ENCODE results near the gene RAF1.
"Not testable (repeated sequence)": the region's sequence is repeated elsewhere in the genome, so short reads cannot be mapped to it uniquely, and the experiment has no call there.

Gene RAF1

DNA sequence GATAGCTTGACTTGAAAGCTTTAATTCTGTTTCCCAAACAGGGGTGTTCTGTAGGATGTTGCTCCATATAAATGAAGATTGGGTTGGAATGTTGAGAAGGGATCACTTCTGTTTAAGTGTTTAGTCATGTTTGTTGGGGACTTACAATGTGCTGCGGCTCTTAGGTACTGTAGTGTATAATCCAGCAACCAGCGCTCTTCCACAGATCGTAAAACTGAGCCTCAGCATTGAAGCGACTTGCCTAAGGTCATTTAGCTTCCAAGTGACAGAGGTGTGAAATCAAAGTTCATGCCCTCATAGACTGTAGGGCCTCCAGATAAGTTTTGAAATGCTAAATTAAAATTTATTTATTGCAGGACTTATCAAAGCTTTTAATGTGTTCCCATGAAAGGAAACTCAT, 105.2 kb downstream of the RAF1 start:
- DNase-seq (ENCODE audit: low read depth) = no peak

DNA sequence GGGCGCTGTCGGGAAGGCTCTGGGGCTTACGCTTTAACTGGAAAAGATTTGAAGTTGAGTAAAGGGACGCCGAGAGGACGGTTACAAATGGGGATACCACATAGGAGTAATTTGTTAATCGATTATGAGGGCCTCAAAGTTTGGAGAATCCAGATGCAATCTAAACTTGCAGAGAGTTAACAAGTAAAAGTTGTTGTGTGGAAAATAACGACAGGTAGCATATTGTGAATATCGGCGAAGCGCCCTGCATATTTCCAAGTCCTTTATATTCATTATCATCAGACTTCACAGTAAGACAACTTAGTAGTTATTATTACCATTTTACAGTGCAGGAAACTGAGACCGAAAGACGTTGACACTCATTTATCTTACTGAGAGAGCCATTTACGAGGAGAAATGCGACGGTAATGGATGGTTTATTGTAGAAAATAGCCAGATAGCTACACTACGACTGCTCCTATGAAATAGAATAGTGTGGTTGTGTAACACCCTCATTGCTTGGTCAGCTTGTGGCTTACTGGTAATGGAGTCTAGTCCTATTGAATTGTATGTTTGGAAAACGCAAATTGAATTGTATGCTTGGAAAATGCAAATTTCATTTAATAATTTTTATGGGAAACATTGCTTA, 106.3 kb downstream of the RAF1 start:
- DNase-seq (ENCODE audit: low read depth) = no peak

GRCh38 chr3:12556690-12557472, 107.0 kb downstream of the RAF1 start, which contains the start of gene MKRN2:
Gene MKRN2, plus strand, starts transcription at chr3:12557087. Its CDS starts 64 bp downstream, at chr3:12557151.
- DNase-seq (ENCODE audit: low read depth) = peak; percentile 80

DNA sequence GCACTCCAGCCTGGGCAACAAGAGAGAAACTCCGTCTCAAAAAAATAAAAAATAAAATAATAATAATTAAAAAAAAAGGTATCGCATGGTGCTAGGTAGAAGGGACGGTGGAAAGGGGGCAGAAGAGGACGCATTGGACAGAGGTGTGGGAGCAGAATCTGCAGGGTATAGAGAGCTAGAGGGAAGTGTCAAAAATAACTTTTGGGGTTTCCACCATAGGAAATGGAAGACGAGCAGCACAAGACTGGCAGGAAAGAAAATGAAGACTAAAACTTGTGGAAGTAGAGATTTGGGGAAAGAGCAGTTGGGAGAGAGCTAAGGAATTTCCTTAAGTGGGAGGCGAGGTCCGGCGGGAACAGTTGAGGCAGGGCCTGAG, 107.6 kb downstream of the RAF1 start:
- no peak for DNase-seq (ENCODE audit: low read depth)

DNA sequence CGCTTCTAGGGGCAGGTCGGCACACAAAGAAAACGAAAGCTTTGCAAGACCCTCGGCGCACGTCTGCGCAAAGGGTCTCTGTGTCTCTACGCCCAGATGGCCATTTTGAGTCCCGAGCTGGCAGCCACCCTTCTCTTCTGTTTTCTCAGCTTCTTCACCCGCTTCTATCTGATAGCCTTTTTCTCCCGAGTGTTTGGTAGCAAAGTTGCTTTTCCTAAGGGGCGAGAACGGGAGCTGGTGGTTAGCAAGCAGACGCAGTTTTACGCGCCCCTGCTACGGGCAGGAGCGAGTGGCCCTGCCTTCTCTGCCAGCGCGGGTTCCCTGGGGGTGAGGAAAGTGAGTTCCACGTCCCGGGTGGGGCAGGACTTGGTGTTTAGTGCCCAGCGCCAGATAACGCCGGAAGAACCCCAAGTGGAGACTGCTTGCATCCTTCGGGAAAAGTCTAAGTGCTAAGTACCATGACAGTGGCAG, 110.0 kb downstream of the RAF1 start:
- no peak for DNase-seq (ENCODE audit: low read depth)

DNA sequence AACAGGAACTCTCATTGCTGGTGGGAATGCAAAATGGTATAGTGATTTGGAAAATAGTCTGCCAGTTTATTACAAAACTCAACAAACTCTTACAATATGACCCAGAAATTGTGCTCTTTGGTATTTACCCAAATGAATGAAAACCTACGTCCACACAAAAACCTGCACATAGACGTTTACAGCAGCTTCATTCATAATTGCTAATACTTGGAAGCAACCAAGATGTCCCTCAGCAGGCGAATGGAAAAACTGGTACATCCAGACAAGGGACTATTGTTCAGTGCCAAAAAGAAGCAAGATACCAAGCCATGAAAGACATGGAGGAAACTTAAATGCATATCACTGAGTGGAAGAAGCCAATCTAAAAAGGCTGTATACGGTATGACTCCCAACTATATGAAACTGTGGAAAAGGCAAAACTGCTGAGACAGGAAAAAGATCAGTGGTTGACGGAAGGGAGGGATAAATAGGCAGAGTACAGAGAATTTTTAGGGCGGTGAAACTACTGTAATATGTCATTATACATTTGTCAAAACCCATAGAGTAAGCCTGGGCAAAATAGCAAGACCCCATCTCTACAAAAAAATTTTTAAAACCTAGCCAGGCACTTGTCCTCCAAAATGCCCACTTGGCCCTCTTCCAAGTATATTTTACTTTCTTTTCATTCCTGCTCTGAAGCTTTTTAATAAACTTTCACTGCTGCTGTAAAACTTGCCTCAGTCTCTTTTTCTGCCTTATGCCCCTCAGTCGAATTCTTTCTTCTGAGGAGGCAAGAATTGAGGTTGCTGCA, 113.8 kb downstream of the RAF1 start:
- DNase-seq (ENCODE audit: low read depth) = no peak

DNA sequence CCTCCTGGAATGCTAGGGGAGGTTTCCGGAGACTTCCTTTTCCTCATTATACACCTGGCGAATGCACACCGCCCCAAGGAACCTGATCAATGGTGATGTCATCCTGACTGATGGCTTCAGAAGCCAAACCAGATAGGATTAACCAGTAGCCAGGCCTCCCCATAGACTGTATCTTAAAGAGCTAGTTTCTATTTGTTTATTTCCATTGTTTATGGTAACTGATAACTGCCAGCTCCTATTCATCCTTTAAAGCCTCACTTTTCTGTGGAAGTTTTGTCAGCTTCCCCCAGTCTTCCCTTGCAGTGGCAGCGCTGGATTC, 118.5 kb downstream of the RAF1 start, which contains the start of gene MKRN2OS:
Gene MKRN2OS, minus strand, starts transcription at position 27 of the 319 bp plus-strand sequence. CDS start 35 bp downstream, outside the sequence.
- no peak for DNase-seq (ENCODE audit: low read depth)

DNA sequence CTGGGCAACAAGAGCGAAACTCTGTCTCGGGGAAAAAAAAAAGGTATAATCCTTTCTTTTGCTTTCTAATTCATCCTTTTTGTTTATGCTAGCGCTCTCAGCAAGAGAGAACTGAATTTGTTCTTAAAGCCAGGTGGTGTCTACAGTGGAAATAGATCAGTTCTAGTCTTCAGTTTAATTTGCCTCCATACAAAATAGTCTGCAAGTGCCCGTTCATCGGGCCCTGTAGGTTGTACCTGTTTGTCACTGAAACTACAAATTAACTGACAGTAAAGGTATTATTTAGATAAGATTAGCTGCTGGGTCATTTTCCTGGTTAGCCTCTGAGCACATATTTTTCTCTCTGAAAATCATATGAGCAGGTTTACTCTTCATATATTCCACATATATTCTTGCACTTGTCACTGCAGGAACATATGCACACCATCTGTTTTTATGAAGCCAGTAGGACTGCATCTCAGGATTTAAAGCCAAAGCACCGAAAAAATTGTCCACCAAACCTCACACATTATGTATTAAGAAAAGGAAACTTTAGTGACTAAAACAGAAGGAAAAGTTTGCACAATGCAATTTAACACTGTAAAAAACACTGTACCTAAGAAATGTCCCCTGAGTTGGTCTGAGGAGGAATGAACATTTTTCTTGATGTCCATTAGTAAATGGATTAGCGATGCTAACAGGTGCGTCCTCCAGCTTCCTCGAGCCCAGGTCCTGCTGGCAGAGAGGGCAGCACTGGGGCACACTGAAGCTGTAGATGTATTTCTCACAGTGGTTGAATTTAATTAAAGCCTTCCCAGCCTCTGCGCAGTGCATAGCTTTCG, 119.1 kb downstream of the RAF1 start:
- DNase-seq (ENCODE audit: low read depth) = no peak

DNA sequence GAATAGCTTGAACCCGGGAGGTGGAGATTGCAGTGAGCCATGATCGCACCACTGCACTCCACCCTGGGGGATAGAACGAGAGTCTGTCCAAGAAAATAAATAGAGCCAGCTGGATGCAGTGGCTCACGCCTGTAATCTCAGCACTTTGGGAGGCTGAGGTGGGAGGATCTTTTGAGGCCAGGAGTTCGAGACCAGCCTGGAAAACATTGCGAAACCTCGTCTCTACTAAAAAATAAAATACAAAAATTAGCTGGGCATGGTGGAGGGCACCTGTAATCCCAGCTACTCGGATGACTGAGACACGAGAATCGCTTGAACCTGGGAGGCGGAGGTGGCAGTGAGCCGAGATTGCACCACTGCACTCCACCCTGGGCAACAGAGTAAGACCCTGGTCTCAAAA, 120.4 kb downstream of the RAF1 start:
- not testable (repeated sequence) for DNase-seq (ENCODE audit: low read depth)

- no peak for DNase-seq (ENCODE audit: low read depth)
Measured at GRCh38 chr3:12541625-12542024, 122.3 kb downstream of the RAF1 start.

DNA sequence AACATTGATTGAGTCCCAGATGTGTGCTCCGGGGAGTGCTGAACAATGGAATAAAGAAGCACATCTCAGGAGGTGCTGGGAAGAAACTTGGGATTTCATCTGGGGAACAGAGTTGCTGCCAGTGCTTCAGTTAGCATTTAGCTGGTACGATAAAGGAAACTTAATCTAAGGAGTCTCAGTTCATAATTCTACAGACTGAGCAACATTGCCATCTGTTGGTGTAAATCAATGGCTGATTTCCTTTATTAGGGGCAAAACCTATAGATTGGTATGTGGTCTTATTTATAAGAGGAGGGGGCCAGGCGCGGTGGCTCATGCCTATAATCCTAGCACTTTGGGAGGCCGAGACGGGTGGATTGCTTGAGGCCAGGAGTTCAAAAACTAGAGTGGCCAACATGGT, 127.5 kb downstream of the RAF1 start:
- DNase-seq (ENCODE audit: low read depth) = no peak
